HepG2 (cell line): ENCODE results near the gene C2orf42. TPM values are rescaled to one million over a fixed set of nuclear protein-coding genes. Genes with fewer than 3 reads are reported as not detected.

ENCODE experiments used
- ATAC-seq: fragments of 200-7000 bp; cut with Tn5 transposase; 3 replicates; pipeline ENCODE4 v1.9.1; 2020; ENCODE audit warnings: mild to moderate bottlenecking, moderate library complexity
- BruUV-seq: library from RNA; stranded (reverse); fragments of 400-500 nt; replicated peaks from 2 replicates; lab custom pipeline; 2021; lab: Mats Ljungman, UMichigan
- CTCF ChIA-PET: fragments of 300-600 bp; formaldehyde crosslinking; extraction: SDS; loops from one replicate; lab custom pipeline; 2021; ENCODE audit warnings: low total read pairs, inconsistent platforms, low intra/inter-chr PET ratio; lab: Yijun Ruan, JAX
- POLR2A ChIA-PET: fragments of 350-600 bp; sonication (Branson Sonifier 250); formaldehyde crosslinking; loops from one replicate; lab custom pipeline; 2020; ENCODE audit warnings: antibody characterized with exemption, inconsistent platforms; lab: Yijun Ruan, JAX
- DNase-seq: peaks from one replicate; pipeline ENCODE4 v3.0.0-alpha.2; 2015; ENCODE audit warnings: low spot score
- FAIRE-seq: peaks from 3 replicates; lab custom pipeline; 2011; peaks lifted over from hg19 to GRCh38; lab: Jason Lieb, UNC
- H2AFZ ChIP-seq: one replicate; pipeline ENCODE4 v1.6.1; 2011; ENCODE audit warnings: low read length, inconsistent platforms
- H3K27ac ChIP-seq: fragments of 300-600 bp; 3 replicates; pipeline ENCODE4 v1.8.0; 2011; ENCODE audit warnings: mixed run types, mild to moderate bottlenecking, mixed read lengths, low read length, inconsistent platforms; ENCODE audit not compliant: insufficient read depth; ENCODE audit errors: extremely low read length
- H3K27me3 ChIP-seq, 2 experiments: fragments of 200-600 bp in 1 of 2; 2 replicates in 1 of 2; 3 replicates in 1 of 2; pipeline versions ENCODE4 v1.6.0 to v1.8.0; 2011; ENCODE audit warnings: low read length in 2 of 2, mild to moderate bottlenecking in 2 of 2, moderate library complexity in 2 of 2, inconsistent platforms in 1 of 2; ENCODE audit not compliant: insufficient read depth in 2 of 2, control insufficient read depth in 1 of 2
- H3K36me3 ChIP-seq, 2 experiments: fragments of 200-600 bp in 1 of 2; replicated peaks in 1 of 2; 2 replicates in 1 of 2; 3 replicates in 1 of 2; pipeline versions ENCODE4 v1.5.1 to v1.8.0; 2011; ENCODE audit warnings: low read length in 2 of 2, inconsistent platforms in 1 of 2; ENCODE audit not compliant: insufficient read depth in 2 of 2, control insufficient read depth in 1 of 2
- H3K4me1 ChIP-seq: 2 replicates; pipeline ENCODE4 v1.5.1; 2012; ENCODE audit warnings: low read length, inconsistent platforms; ENCODE audit not compliant: insufficient read depth
- H3K4me2 ChIP-seq: 2 replicates; pipeline ENCODE4 v1.6.0; 2011; ENCODE audit warnings: low read depth, low read length, inconsistent platforms
- H3K4me3 ChIP-seq, 3 experiments: fragments of 200-600 bp in 1 of 3; sonication (generic), shearing (Covaris generic) in 1 of 3; replicated peaks in 1 of 3; 2 replicates each; pipeline ENCODE4 v1.5.1; 2011 to 2016; ENCODE audit warnings: low read length in 3 of 3, inconsistent platforms in 2 of 3, low read depth in 2 of 3, mild to moderate bottlenecking in 2 of 3, control low read depth in 1 of 3, mixed read lengths in 1 of 3; ENCODE audit not compliant: insufficient read depth in 1 of 3
- H3K79me2 ChIP-seq: one replicate; pipeline ENCODE4 v1.6.1; 2011; ENCODE audit warnings: low read length, inconsistent platforms; ENCODE audit not compliant: insufficient read depth
- H3K9ac ChIP-seq: 2 replicates; pipeline ENCODE4 v1.6.0; 2011; ENCODE audit warnings: mild to moderate bottlenecking, low read depth, low read length, inconsistent platforms; ENCODE audit not compliant: insufficient read depth
- H3K9me3 ChIP-seq: 2 replicates; pipeline ENCODE4 v1.5.1; 2012; ENCODE audit warnings: mild to moderate bottlenecking, low read length
- H4K20me1 ChIP-seq: 2 replicates; pipeline ENCODE4 v1.6.0; 2011; ENCODE audit warnings: inconsistent platforms, mild to moderate bottlenecking, low read length, moderate library complexity; ENCODE audit not compliant: insufficient read depth
- CBX2 ChIP-seq, 2 experiments: fragments of 200-600 bp in 1 of 2; sonication (generic); formaldehyde crosslinking in 1 of 2; IDR thresholded peaks; 2 replicates each; pipeline versions ENCODE4 v1.7.0 to v1.8.1; 2018 to 2022; ENCODE audit warnings: low read depth in 2 of 2, low read length in 1 of 2, mild to moderate bottlenecking in 1 of 2, missing genetic modification reagents in 1 of 2
- EEA1 ChIP-seq: sonication (generic); formaldehyde crosslinking; IDR thresholded peaks from 2 replicates; pipeline ENCODE4 v1.5.1; 2020; ENCODE audit warnings: mild to moderate bottlenecking, missing genetic modification reagents, borderline replicate concordance
- FOXO1 ChIP-seq: sonication (generic); formaldehyde crosslinking; IDR thresholded peaks from 2 replicates; pipeline ENCODE4 v1.4.0; 2020; ENCODE audit warnings: missing genetic modification reagents
- GPN1 ChIP-seq: sonication (generic); formaldehyde crosslinking; IDR thresholded peaks from 2 replicates; pipeline ENCODE4 v1.5.1; 2020; ENCODE audit warnings: missing genetic modification reagents, borderline replicate concordance
- HOXA5 ChIP-seq: sonication (generic); formaldehyde crosslinking; IDR thresholded peaks from 2 replicates; pipeline ENCODE4 v1.4.0; 2020; ENCODE audit warnings: missing genetic modification reagents
- NCOA2 ChIP-seq: sonication (generic); formaldehyde crosslinking; IDR thresholded peaks from 2 replicates; pipeline ENCODE4 v1.8.0; 2022; ENCODE audit warnings: inconsistent platforms
- NRL ChIP-seq: sonication (generic); formaldehyde crosslinking; IDR thresholded peaks from 2 replicates; pipeline ENCODE4 v1.5.0; 2020; ENCODE audit warnings: missing genetic modification reagents, mild to moderate bottlenecking, moderate library complexity, borderline replicate concordance
- PHF20 ChIP-seq: sonication (generic); formaldehyde crosslinking; IDR thresholded peaks from 2 replicates; pipeline ENCODE4 v1.5.0; 2020; ENCODE audit warnings: mild to moderate bottlenecking, missing genetic modification reagents
- SP1 ChIP-seq, 2 experiments: fragments of 450-650 bp in 1 of 2; sonication (generic) in 1 of 2; formaldehyde crosslinking in 1 of 2; IDR thresholded peaks; 2 replicates each; pipeline versions ENCODE4 v1.4.0 to v1.6.1; 2016 to 2020; ENCODE audit warnings: missing genetic modification reagents in 1 of 2
- SSRP1 ChIP-seq: IDR thresholded peaks from 2 replicates; pipeline ENCODE4 v1.6.1; 2016; ENCODE audit warnings: control low read depth
- YY1 ChIP-seq: IDR thresholded peaks from 2 replicates; pipeline ENCODE4 v1.6.1; 2011; ENCODE audit warnings: low read length, low read depth, moderate library complexity, mild to moderate bottlenecking; ENCODE audit not compliant: insufficient read depth, insufficient replicate concordance
- ZNF605 ChIP-seq: sonication (generic); formaldehyde crosslinking; IDR thresholded peaks from 2 replicates; pipeline ENCODE4 v1.8.0; 2022; ENCODE audit warnings: mild to moderate bottlenecking, missing genetic modification reagents
- ZNF891 ChIP-seq: sonication (generic); formaldehyde crosslinking; IDR thresholded peaks from 2 replicates; pipeline ENCODE4 v1.5.0; 2020; ENCODE audit warnings: mild to moderate bottlenecking, missing genetic modification reagents
- WGBS: methylation state at CpG from one replicate; pipeline ENCODE4 v1.1.6; 2017; ENCODE audit warnings: low lambda C conversion rate; 5-methylcytosine and 5-hydroxymethylcytosine counted together
- in situ Hi-C: cut with HindIII; loops from 2 replicates; pipeline ENCODE4 v1.10.0; 2017; ENCODE audit warnings: low pct_unique_long_range_greater_than_20kb; ENCODE audit not compliant: extremely low pct_ligation_motif_present
- intact Hi-C: fragments of 100-400 bp; cut with micrococcal nuclease; formaldehyde crosslinking; loops from one replicate; pipeline ENCODE4 v1.10.0; 2022; ENCODE audit not compliant: unreplicated experiment
- polyA plus RNA-seq, 8 experiments: library from polyadenylated mRNA; depleted of rRNA in 3 of 8; stranded (reverse) in 7 of 8; unstranded in 1 of 8; fragments of >200 nt; fragmentation: Illumina TruSeq in 4 of 8; extraction: Trizol in 4 of 8; gene quantifications; 2 replicates each; pipeline versions ENCODE4 v1.2.1 to v1.2.3, GENCODE V29; 2011 to 2016; ENCODE audit warnings: low read depth in 4 of 8, missing spikeins in 1 of 8, mixed read lengths in 1 of 8; ENCODE audit not compliant: insufficient read depth in 1 of 8
- total RNA-seq, 5 experiments: library from RNA; depleted of rRNA; stranded (reverse); fragments of >200 nt; fragmentation: Illumina TruSeq; extraction: Trizol; gene quantifications; 2 replicates each; pipeline ENCODE4 v1.2.3, GENCODE V29; 2016; ENCODE audit warnings: low read depth in 1 of 5

Gene C2orf42
- total and polyA plus RNA-seq, 2 of the 13 experiments (the other 11 are each of a cell fraction or from before 2014, with no cell fraction given), result 9.3 to 9.9 TPM

- WGBS, result 96% methylated on average over 6 of the region's 6 CpGs
- Histone ChIP-seq H3K79me2 (no peaks in the 10 kb centered on the region), H3K9ac (no peak overlapping the region), H3K9me3 (no peaks in the 10 kb centered on the region), H4K20me1 (no peaks in the 10 kb centered on the region), H2AFZ (no peak overlapping the region), H3K36me3 (no peaks in the 10 kb centered on the region), H3K4me2 (no peak overlapping the region), H3K4me3 (no peak overlapping the region), H3K27ac (no peak overlapping the region), H3K4me1 (peaks cover 5% of the 10 kb centered on the region; the same call in 1 of the 2 replicates), H3K27me3 (no peaks in the 10 kb centered on the region)
- FAIRE-seq (no peak), DNase-seq (no peak), ATAC-seq (peak; percentile 4)
- CTCF ChIA-PET, result no interaction called here
- 0 out of 2 replicates have a peak, but pooled peaks have one; percentile 36 for TF ChIP-seq NRL (CRISPR knock-in tag)
- no peak for TF ChIP-seq CBX2 (IDR thresholded peaks at IDR 0.05; ENCODE audit: low read depth, low read length)
- TF ChIP-seq CBX2 (CRISPR knock-in tag; IDR thresholded peaks at IDR 0.05; ENCODE audit: low read depth), result no peak
- TF ChIP-seq ZNF605, result no peak
- TF ChIP-seq EEA1 (CRISPR knock-in tag), result no peak
- no peak for TF ChIP-seq SP1 (IDR thresholded peaks at IDR 0.05)
- no peak for TF ChIP-seq SP1 (CRISPR knock-in tag; IDR thresholded peaks at IDR 0.05)
- TF ChIP-seq YY1, result no peak
- TF ChIP-seq NCOA2, result no peak
- TF ChIP-seq SSRP1 (CRISPR knock-in tag), result no peak
- no peak for TF ChIP-seq HOXA5 (CRISPR knock-in tag)
- 0 out of 2 replicates have a peak, but pooled peaks have one; percentile 26 for TF ChIP-seq ZNF891 (CRISPR knock-in tag)
- no peak for TF ChIP-seq GPN1 (CRISPR knock-in tag)
- TF ChIP-seq FOXO1 (CRISPR knock-in tag), result no peak
- 0 out of 2 replicates have a peak, but pooled peaks have one; percentile 33 for TF ChIP-seq PHF20 (CRISPR knock-in tag)
- intact Hi-C loops, result no loop called here
- no TSS peak for BruUV-seq
- in situ Hi-C loops, result no loop called here
- POLR2A ChIA-PET, result interaction anchor here (2.6 kb wide), 1 partner anchor 11 kb away, joined by 15 read pairs; the partner anchor contains the start of gene C2orf42
Measured at GRCh38 chr2:70201831-70202230, 11.0 kb upstream of the C2orf42 start.
